ENCODE measurements around the gene NINJ2. TPM values are rescaled to one million over a fixed set of nuclear protein-coding genes. Genes with fewer than 3 reads are reported as not detected.

Gene NINJ2
- total and polyA plus RNA-seq, 10 donors = 6.6 to 18.8 (median 10.2) TPM

GRCh38 chr12:556498-556897 lies 106.7 kb downstream of the NINJ2 start:
- intact Hi-C loops (cut with DNase I; ENCODE audit: low total_unique reads) = no loop called here
- TF ChIP-seq POLR2AphosphoS5 (IDR thresholded peaks at IDR 0.05) = no peak
- TF ChIP-seq CTCF (IDR thresholded peaks at IDR 0.05 in 8 of 11, conservative IDR thresholded peaks at IDR 0.05 in 3 of 11) = no peak
- TF ChIP-seq POLR2A (IDR thresholded peaks at IDR 0.05) = no peak
- Histone ChIP-seq H3K4me1 (peaks cover 0 to 33% (median 14%) of the 10 kb centered on the region in 6 donors), H3K27ac (no peak overlapping the region), H3K9me3 (no peaks in the 10 kb centered on the region), H3K36me3 (no peaks in the 10 kb centered on the region), H3K27me3 (replicated peaks in 1 of 7) (peaks cover 0 to 31% (median 0%) of the 10 kb centered on the region in 7 donors), H3K4me3 (no peak overlapping the region)
- WGBS, 5 donors = 90 to 98% (median 93%) methylated on average over 10 to 20 of the region's 20 CpGs
- no peak for DNase-seq

- Histone ChIP-seq H3K4me3 (peak overlapping the region in 1 of 8 donors; percentile 29), H3K9me3 (no peaks in the 10 kb centered on the region), H3K27me3 (replicated peaks in 1 of 7) (peaks cover 0 to 33% (median 0%) of the 10 kb centered on the region in 7 donors), H3K27ac (peak overlapping the region in 1 of 8 donors; percentile 16), H3K4me1 (peaks cover 0 to 14% (median 8%) of the 10 kb centered on the region in 6 donors), H3K36me3 (no peaks in the 10 kb centered on the region)
- WGBS, 5 donors = 63 to 92% (median 78%) methylated on average over 8 of the region's 8 CpGs
- intact Hi-C loops (cut with DNase I; ENCODE audit: low total_unique reads) = no loop called here
- TF ChIP-seq CTCF (IDR thresholded peaks at IDR 0.05 in 8 of 11, conservative IDR thresholded peaks at IDR 0.05 in 3 of 11) (no peak), POLR2A (IDR thresholded peaks at IDR 0.05) (no peak), POLR2AphosphoS5 (IDR thresholded peaks at IDR 0.05) (no peak)
- DNase-seq = peak; percentile 58
Observed at GRCh38 chr12:554001-554285, 109.3 kb downstream of the NINJ2 start.

- WGBS, 5 donors = 34 to 46% (median 42%) methylated on average over 21 to 23 of the region's 23 CpGs
- peak; percentile 78 for DNase-seq
- intact Hi-C loops (cut with DNase I; ENCODE audit: low total_unique reads) = no loop called here
- peak overlapping the region in 1 of 8 donors; percentile 16 for H3K27ac ChIP-seq
- peaks cover 0 to 14% (median 8%) of the 10 kb centered on the region in 6 donors for H3K4me1 ChIP-seq
- H3K9me3 ChIP-seq = no peaks in the 10 kb centered on the region
- TF ChIP-seq CTCF (IDR thresholded peaks at IDR 0.05 in 8 of 11, conservative IDR thresholded peaks at IDR 0.05 in 3 of 11) = no peak
- TF ChIP-seq POLR2AphosphoS5 (IDR thresholded peaks at IDR 0.05) = peak; percentile 36 to 83 (median 39)
- no peaks in the 10 kb centered on the region for H3K36me3 ChIP-seq
- peaks cover 0 to 30% (median 0%) of the 10 kb centered on the region in 7 donors for H3K27me3 ChIP-seq (replicated peaks in 1 of 7)
- peak overlapping the region in 1 of 8 donors; percentile 29 for H3K4me3 ChIP-seq
Observed at GRCh38 chr12:553216-554000, 109.8 kb downstream of the NINJ2 start.

GRCh38 chr12:552466-552865 lies 110.8 kb downstream of the NINJ2 start:
- peaks cover 0 to 39% (median 0%) of the 10 kb centered on the region in 7 donors for H3K27me3 ChIP-seq (replicated peaks in 1 of 7)
- peaks cover 0 to 14% (median 8%) of the 10 kb centered on the region in 6 donors for H3K4me1 ChIP-seq
- no peaks in the 10 kb centered on the region for H3K9me3 ChIP-seq
- DNase-seq = peak; percentile 44
- WGBS, 5 donors = 66 to 80% (median 71%) methylated on average over 5 to 6 of the region's 6 CpGs
- H3K4me3 ChIP-seq = no peak overlapping the region
- H3K36me3 ChIP-seq = no peaks in the 10 kb centered on the region
- intact Hi-C loops (cut with DNase I; ENCODE audit: low total_unique reads) = no loop called here
- no peak overlapping the region for H3K27ac ChIP-seq
- TF ChIP-seq POLR2A (IDR thresholded peaks at IDR 0.05) (no peak), POLR2AphosphoS5 (IDR thresholded peaks at IDR 0.05) (no peak), CTCF (IDR thresholded peaks at IDR 0.05 in 8 of 11, conservative IDR thresholded peaks at IDR 0.05 in 3 of 11) (no peak)
